ENCODE data around the gene COL5A1.

The COL5A1 gene

DNA sequence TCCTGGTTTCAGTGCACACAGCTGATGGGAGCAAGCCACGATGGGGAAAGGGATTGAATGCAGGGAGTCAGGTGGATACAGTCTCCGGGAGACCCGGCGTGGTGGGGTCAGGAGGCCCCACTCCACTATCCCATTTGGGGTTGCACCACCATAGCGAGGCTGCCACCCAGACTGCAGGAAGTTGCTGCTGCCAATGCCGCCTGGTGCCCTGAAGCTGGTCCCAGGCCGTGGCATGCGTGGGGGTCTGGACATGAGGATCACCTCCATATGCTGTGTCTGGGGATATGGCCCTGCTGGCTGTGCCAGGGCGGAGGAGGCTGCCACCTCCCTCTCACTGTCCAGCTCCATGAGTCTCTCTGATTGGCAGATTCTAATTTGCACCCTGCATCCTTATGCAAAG is 45.3 kb downstream of the COL5A1 start:
- TF ChIP-seq FOXM1 (IDR thresholded peaks at IDR 0.05; ENCODE audit: borderline replicate concordance, low read depth) (no peak), TCF12 (IDR thresholded peaks at IDR 0.05; ENCODE audit: low read depth) (no peak), EP300 (IDR thresholded peaks at IDR 0.05; ENCODE audit: borderline replicate concordance) (no peak), CREB1 (IDR thresholded peaks at IDR 0.05; ENCODE audit: low read depth) (no peak), EGR1 (IDR thresholded peaks at IDR 0.05) (no peak), NFIC (IDR thresholded peaks at IDR 0.05) (no peak), YY1 (IDR thresholded peaks at IDR 0.05; ENCODE audit: low read depth) (no peak), TAF1 (IDR thresholded peaks at IDR 0.05; ENCODE audit: low read depth) (no peak), TEAD4 (IDR thresholded peaks at IDR 0.05) (no peak), CEBPB (IDR thresholded peaks at IDR 0.05) (no peak), RAD21 (IDR thresholded peaks at IDR 0.05; ENCODE audit: low read depth) (no peak), ZBTB7A (IDR thresholded peaks at IDR 0.05; ENCODE audit: low read depth) (no peak)
- TF ChIP-seq, protein P1, sequence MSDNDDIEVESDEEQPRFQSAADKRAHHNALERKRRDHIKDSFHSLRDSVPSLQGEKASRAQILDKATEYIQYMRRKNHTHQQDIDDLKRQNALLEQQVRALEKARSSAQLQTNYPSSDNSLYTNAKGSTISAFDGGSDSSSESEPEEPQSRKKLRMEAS (IDR thresholded peaks at IDR 0.05) = no peak
- TF ChIP-seq, protein P2, sequence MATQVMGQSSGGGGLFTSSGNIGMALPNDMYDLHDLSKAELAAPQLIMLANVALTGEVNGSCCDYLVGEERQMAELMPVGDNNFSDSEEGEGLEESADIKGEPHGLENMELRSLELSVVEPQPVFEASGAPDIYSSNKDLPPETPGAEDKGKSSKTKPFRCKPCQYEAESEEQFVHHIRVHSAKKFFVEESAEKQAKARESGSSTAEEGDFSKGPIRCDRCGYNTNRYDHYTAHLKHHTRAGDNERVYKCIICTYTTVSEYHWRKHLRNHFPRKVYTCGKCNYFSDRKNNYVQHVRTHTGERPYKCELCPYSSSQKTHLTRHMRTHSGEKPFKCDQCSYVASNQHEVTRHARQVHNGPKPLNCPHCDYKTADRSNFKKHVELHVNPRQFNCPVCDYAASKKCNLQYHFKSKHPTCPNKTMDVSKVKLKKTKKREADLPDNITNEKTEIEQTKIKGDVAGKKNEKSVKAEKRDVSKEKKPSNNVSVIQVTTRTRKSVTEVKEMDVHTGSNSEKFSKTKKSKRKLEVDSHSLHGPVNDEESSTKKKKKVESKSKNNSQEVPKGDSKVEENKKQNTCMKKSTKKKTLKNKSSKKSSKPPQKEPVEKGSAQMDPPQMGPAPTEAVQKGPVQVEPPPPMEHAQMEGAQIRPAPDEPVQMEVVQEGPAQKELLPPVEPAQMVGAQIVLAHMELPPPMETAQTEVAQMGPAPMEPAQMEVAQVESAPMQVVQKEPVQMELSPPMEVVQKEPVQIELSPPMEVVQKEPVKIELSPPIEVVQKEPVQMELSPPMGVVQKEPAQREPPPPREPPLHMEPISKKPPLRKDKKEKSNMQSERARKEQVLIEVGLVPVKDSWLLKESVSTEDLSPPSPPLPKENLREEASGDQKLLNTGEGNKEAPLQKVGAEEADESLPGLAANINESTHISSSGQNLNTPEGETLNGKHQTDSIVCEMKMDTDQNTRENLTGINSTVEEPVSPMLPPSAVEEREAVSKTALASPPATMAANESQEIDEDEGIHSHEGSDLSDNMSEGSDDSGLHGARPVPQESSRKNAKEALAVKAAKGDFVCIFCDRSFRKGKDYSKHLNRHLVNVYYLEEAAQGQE (IDR thresholded peaks at IDR 0.05; ENCODE audit: low read depth) = no peak
- TF ChIP-seq, protein P3, sequence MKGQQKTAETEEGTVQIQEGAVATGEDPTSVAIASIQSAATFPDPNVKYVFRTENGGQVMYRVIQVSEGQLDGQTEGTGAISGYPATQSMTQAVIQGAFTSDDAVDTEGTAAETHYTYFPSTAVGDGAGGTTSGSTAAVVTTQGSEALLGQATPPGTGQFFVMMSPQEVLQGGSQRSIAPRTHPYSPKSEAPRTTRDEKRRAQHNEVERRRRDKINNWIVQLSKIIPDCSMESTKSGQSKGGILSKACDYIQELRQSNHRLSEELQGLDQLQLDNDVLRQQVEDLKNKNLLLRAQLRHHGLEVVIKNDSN (IDR thresholded peaks at IDR 0.05) = no peak

DNA sequence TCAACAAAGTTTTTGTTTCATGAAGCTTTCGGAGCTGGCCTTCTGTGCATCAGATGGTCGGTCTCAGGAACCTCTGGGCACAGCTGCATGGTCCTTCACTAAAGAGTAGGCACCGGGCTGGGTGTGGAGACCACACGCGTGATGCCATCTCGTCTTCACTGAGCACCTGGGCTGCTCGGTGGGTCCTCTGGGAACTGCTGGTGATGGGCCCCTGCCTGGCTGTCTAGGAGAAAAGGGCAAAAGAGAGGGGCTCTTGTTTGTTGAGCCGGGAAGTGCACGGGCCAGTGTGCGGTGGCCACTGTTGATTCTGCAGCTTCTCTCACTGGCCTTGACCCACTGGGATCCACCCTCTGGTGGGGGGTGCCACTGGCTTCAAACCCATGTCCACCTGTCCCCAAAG is 46.0 kb downstream of the COL5A1 start:
- no peak for TF ChIP-seq FOXM1 (IDR thresholded peaks at IDR 0.05; ENCODE audit: borderline replicate concordance, low read depth)
- TF ChIP-seq TEAD4 (IDR thresholded peaks at IDR 0.05) = no peak
- TF ChIP-seq, protein P2 (IDR thresholded peaks at IDR 0.05; ENCODE audit: low read depth) = no peak
- TF ChIP-seq, protein P3 (IDR thresholded peaks at IDR 0.05) = no peak
- no peak for TF ChIP-seq NFIC (IDR thresholded peaks at IDR 0.05)
- TF ChIP-seq ZBTB7A (IDR thresholded peaks at IDR 0.05; ENCODE audit: low read depth) = no peak

DNA sequence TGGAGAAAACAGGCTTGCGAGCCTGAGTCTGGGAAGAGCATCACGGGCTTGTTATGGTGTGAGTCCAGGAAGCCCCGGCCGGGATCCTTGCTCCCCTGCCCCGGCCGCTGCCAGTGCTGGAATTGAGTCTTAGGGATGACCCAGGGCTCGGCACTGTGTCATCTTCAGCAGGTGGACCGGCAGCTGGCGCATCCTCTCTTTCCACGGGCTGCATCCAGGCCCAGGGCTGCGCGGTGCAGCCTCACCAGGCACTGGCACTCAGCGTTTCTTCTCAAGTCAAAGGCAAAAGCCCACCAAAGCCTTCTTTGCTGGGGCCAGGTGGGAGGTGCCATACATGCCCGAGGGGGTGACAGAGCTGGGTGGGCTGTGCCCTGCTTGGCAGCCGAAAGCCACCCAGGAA is 46.6 kb downstream of the COL5A1 start:
- TF ChIP-seq TEAD4 (IDR thresholded peaks at IDR 0.05) (no peak), RAD21 (IDR thresholded peaks at IDR 0.05; ENCODE audit: low read depth) (no peak), TAF1 (IDR thresholded peaks at IDR 0.05; ENCODE audit: low read depth) (no peak)

DNA sequence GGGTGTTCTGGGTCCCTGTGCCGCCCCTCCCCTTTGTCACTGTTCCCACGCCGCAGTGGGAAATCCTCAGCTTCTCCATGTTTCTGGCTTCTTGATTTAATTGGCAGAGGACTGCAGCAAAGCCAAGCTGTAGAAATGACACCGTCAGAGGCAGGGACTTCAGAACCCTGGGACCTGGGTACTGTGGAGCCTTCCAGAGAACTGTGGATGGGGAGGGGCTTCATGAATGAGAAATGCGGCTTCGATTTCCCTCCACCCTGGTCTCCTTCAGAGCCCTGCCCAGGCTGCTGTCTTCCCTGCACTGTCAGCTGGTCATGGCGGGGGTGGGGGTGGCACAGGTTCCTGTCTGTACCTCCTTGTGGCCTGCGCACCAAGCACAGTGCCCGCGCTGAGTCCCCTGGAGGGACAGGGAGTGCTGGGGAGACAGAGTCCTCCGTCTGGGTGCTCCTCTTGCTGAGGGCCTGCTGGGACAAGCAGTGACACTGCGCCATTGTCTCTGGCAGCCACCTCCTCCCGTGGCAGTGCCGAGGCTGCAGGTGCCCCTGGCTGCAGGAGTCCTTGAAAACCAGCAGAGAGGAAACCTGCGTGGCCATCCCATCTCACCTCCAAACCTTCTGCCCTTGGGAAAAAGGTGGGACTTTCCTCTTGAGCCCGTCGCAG is 47.2 kb downstream of the COL5A1 start:
- TF ChIP-seq, protein P1 (IDR thresholded peaks at IDR 0.05) = no peak
- TF ChIP-seq RAD21 (IDR thresholded peaks at IDR 0.05; ENCODE audit: low read depth) (no peak), CEBPB (IDR thresholded peaks at IDR 0.05) (no peak), YY1 (IDR thresholded peaks at IDR 0.05; ENCODE audit: low read depth) (no peak), ZBTB7A (IDR thresholded peaks at IDR 0.05; ENCODE audit: low read depth) (no peak), EP300 (IDR thresholded peaks at IDR 0.05; ENCODE audit: borderline replicate concordance) (no peak), FOXM1 (IDR thresholded peaks at IDR 0.05; ENCODE audit: borderline replicate concordance, low read depth) (no peak), NFIC (IDR thresholded peaks at IDR 0.05) (no peak), EGR1 (IDR thresholded peaks at IDR 0.05) (no peak), TEAD4 (IDR thresholded peaks at IDR 0.05) (no peak), TAF1 (IDR thresholded peaks at IDR 0.05; ENCODE audit: low read depth) (no peak), TCF12 (IDR thresholded peaks at IDR 0.05; ENCODE audit: low read depth) (no peak), CREB1 (IDR thresholded peaks at IDR 0.05; ENCODE audit: low read depth) (no peak)
- TF ChIP-seq, protein P2 (IDR thresholded peaks at IDR 0.05; ENCODE audit: low read depth) = no peak
- TF ChIP-seq, protein P3 (IDR thresholded peaks at IDR 0.05) = no peak

All from Ishikawa (cell line).